AG04449 (cell line): ENCODE results near the gene FRYL.

Source experiments
- CTCF ChIA-PET: fragments of 350-600 bp; formaldehyde crosslinking; extraction: SDS; loops from one replicate; lab custom pipeline; 2021; ENCODE audit warnings: antibody characterized with exemption; lab: Yijun Ruan, JAX
- POLR2A ChIA-PET: fragments of 400-600, 350-600 bp; formaldehyde crosslinking; extraction: SDS; loops from one replicate; lab custom pipeline; 2020; ENCODE audit warnings: antibody characterized with exemption, inconsistent platforms; lab: Yijun Ruan, JAX
- DNase-seq: peaks from one replicate; pipeline ENCODE4 v3.0.0-alpha.2; 2010; ENCODE audit warnings: low read depth, low spot score
- H3K4me3 ChIP-seq: 2 replicates; pipeline ENCODE4 v1.5.1; 2011; ENCODE audit warnings: low read depth, mild to moderate bottlenecking, control low read depth, low read length
- CTCF ChIP-seq: IDR thresholded peaks from one replicate; pipeline ENCODE4 v1.5.1; 2011; ENCODE audit warnings: mild to moderate bottlenecking, moderate library complexity, low read length, control low read depth, inconsistent platforms; ENCODE audit not compliant: insufficient read depth; ENCODE audit errors: missing control alignments

FRYL gene

DNA sequence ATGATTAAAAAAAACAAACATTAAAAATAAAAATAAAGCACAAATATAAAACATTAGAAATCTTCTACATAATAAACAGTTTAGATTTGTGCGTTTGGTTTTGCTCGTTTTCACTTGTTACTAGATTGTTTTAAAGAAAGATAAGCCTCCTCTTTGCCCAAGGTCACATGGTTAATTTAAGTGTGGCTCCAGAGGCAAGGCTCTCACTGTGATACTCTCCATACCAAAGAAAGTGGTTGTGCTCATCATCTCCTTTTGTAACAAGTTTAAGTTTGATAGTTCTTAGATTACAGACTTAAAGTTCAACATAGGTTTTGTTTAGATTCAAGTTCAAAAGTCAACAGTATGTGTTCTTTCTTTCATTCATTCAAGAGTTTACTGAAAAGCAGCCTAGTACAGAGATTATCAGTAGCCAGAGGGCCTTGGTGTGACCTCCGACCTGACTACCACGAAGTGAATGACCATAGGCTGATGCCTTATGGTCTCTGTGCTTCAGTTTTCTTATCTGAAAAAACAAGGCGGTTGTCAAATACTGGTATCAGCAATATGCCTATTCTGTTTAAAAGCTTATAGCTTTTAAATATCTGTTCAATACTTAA lies 156.8 kb downstream of the FRYL start:
- CTCF ChIA-PET: interaction anchor here (0.9 kb wide), 1 partner anchor 12 kb away, joined by 3 read pairs; no protein-coding TSS in a partner anchor
- no peak for DNase-seq

DNA sequence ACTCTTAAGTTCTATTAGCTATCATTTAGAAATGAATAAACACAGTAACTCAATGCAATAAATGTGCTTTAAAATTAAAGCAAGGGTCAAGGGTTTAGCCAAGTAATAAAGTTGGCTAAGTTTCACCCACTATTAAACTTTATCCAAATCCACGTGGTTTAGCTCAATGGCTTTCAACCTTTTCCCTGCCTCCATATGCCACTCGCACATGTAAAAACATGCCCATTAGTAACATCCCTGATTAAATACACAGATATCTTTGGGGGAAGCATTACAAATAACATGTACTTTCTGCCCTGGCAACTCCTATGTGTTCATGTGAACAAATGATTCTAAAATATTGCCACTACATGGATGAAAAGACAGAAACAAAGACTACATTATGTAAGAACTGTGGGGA lies 159.2 kb downstream of the FRYL start:
- POLR2A ChIA-PET: no interaction called here
- CTCF ChIA-PET: interaction anchor here (0.8 to 1.6 kb wide), 2 partner anchors 10 to 42 kb away, joined by 3 read pairs; no protein-coding TSS in a partner anchor
- no peak for DNase-seq
- no peak for TF ChIP-seq CTCF
- no peak overlapping the region for H3K4me3 ChIP-seq

More for the DNA sequence above, 156.8 kb downstream of the FRYL start:
- no peak overlapping the region for H3K4me3 ChIP-seq
- POLR2A ChIA-PET: no interaction called here
- no peak for TF ChIP-seq CTCF

DNA sequence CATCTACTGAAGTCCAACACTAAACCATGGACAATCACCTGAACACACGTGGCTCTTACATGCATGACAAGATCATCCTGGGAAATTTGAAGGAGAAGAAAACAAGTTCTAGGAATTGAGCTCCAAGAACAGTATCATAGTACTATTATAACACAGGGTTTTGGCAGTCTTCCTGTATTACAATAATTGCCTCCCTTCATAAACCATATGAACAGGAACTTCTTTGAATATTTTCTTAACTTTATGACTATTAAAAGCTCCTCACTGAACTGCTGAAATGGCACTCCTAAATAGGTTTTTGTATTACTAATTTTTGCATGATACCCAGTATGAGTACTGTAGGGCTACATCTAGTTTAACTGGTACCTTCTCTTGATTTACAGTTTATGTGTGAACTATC lies 160.0 kb downstream of the FRYL start:
- ChIA-PET POLR2A (no interaction called here), CTCF (interaction anchor here (1.6 kb wide), 1 partner anchor 11 kb away, joined by 3 read pairs; no protein-coding TSS in a partner anchor)
- TF ChIP-seq CTCF: no peak
- DNase-seq: no peak
- H3K4me3 ChIP-seq: no peak overlapping the region

DNA sequence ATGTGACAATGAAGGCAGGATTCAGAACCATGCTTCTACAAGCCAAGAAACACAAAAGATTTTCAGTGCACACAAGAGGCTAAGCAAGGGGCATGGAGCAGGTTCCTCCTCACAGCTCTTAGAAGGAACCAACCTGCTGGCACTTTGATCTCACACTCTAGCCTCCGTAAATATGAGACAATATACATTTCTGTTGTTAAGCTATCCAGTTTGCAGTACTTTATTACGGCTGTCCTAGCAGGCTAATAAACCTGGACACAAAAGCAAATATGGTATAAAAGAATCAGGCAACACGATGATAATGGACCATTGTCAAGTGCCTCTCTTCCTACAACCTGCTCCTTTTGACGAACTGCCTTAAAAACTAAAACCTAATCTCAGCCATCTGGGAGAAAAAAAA lies 175.6 kb downstream of the FRYL start:
- DNase-seq: no peak
- no peak for TF ChIP-seq CTCF
- no peak overlapping the region for H3K4me3 ChIP-seq
- ChIA-PET CTCF (interaction anchor here (1.0 kb wide), 1 partner anchor 14 kb away, joined by 3 read pairs; no protein-coding TSS in a partner anchor), POLR2A (no interaction called here)

- CTCF ChIA-PET: interaction anchor here (1.0 to 2.0 kb wide), 2 partner anchors 15 to 353 kb away, joined by 3 to 4 read pairs; no protein-coding TSS in a partner anchor
- DNase-seq: no peak
- POLR2A ChIA-PET: no interaction called here
- no peak overlapping the region for H3K4me3 ChIP-seq
- no peak for TF ChIP-seq CTCF
Measured at GRCh38 chr4:48604041-48604440, 176.0 kb downstream of the FRYL start.

DNA sequence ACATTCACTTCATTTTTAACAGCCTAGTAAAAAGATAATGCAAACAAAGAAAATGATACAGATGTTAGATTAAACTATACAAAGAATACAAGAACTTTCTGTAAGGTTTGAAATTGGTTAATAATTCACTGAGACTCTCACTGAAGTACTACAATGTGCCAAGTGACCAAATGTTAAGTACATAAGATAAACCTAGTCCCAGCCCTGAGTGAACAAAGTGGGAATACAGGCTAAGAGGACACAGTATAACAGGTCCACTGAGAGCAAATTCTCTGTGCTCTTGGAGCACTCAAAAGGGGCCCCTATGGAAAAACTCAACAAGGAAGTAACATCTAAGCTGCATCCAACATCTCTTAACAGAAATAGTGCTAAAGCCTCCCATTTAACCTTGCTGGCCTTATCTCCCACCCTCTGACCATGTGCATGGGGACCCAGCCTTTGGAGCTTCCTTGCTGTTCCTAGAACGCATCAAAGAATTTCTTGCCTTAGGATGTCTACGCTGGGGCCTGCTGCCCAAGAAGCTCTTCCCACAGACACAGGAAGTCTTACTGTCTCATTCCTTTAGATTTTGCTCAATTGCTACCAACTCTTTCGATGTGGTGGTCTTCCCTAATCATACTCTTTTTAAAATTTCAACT lies 176.6 kb downstream of the FRYL start:
- H3K4me3 ChIP-seq: no peak overlapping the region
- no peak for DNase-seq
- ChIA-PET POLR2A (no interaction called here), CTCF (interaction anchor here (1.0 to 2.0 kb wide), 5 partner anchors 15 to 354 kb away, joined by 3 to 5 read pairs (median 4); no protein-coding TSS in a partner anchor)
- TF ChIP-seq CTCF: no peak
